ENCODE data around the gene CTNNA3. TPM values are rescaled to one million over a fixed set of nuclear protein-coding genes. Genes with fewer than 3 reads are reported as not detected.

CTNNA3 gene
- polyA plus RNA-seq, 1 experiment: 0.26 TPM

DNA sequence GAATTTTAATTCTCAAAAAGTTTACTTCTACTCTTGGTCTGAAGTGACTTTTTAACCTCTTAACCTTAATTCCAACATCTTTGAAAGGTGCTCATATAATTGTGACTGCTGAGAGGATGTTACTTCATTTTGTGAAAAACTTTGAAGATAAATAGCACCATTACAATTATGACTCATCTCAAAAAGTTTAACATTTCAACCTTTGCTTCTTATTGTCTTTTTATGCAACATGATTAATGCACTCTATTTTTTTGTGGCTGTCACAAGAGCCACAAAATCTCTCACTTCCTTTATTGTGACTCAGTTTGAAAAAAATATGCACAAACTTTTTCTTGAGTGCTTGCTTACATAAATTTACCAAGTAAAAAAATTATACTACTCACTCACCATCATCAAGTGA lies 387.1 kb downstream of the CTNNA3 start:
- TF ChIP-seq, protein P1, sequence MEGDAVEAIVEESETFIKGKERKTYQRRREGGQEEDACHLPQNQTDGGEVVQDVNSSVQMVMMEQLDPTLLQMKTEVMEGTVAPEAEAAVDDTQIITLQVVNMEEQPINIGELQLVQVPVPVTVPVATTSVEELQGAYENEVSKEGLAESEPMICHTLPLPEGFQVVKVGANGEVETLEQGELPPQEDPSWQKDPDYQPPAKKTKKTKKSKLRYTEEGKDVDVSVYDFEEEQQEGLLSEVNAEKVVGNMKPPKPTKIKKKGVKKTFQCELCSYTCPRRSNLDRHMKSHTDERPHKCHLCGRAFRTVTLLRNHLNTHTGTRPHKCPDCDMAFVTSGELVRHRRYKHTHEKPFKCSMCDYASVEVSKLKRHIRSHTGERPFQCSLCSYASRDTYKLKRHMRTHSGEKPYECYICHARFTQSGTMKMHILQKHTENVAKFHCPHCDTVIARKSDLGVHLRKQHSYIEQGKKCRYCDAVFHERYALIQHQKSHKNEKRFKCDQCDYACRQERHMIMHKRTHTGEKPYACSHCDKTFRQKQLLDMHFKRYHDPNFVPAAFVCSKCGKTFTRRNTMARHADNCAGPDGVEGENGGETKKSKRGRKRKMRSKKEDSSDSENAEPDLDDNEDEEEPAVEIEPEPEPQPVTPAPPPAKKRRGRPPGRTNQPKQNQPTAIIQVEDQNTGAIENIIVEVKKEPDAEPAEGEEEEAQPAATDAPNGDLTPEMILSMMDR (IDR thresholded peaks at IDR 0.05; ENCODE audit: low read depth, low read length): no peak
- no peak for DNase-seq (ENCODE audit: low read depth, low spot score)
- H3K27me3 ChIP-seq (ENCODE audit: control insufficient read depth, insufficient read depth, low read length): no peaks in the 10 kb centered on the region
- no peak overlapping the region for H3K4me3 ChIP-seq (ENCODE audit: low read depth, low read length)
- POLR2A ChIA-PET: no interaction called here
- H3K27ac ChIP-seq (ENCODE audit: low read depth, low read length): no peak overlapping the region
- CTCF ChIA-PET: no interaction called here
- no peaks in the 10 kb centered on the region for H3K9me3 ChIP-seq (ENCODE audit: control insufficient read depth, insufficient read depth, low read length)

DNA sequence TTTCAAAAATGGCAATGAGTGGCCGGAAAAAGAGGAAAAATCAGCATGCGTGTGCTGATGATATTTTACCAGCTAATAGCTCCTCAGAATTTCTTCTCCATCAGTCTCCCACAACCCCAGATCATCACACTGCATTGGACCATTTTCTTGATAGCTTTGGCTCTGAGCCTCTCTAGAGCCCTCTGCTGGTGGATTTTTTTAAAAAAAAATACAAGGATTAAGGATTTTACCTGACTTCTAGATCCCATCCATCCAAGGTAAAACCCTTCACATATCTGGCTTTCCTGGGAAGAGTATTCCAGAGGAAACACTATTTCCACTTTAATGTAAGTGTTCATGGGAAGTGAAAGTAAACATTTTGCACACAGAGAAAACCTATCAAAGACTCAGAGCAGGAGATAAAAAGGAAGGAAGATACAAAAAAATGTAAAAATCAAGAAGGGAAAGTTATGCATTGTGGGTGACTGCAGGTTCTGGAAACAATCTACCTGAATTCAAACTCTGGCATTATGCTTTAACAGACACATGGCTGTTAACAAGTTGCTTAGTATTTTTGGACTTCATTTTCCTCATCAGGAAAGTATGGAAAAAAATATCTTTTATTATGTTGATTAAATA lies 389.3 kb downstream of the CTNNA3 start:
- no peak for DNase-seq (ENCODE audit: low read depth, low spot score)
- no peaks in the 10 kb centered on the region for H3K27me3 ChIP-seq (ENCODE audit: control insufficient read depth, insufficient read depth, low read length)
- ChIA-PET POLR2A (no interaction called here), CTCF (interaction anchor here (0.6 to 3.0 kb wide), 19 partner anchors 10 to 474 kb away, joined by 3 to 12 read pairs (median 4); no protein-coding TSS in a partner anchor)
- H3K4me3 ChIP-seq (ENCODE audit: low read depth, low read length): no peak overlapping the region
- no peak overlapping the region for H3K27ac ChIP-seq (ENCODE audit: low read depth, low read length)
- H3K9me3 ChIP-seq (ENCODE audit: control insufficient read depth, insufficient read depth, low read length): no peaks in the 10 kb centered on the region
- TF ChIP-seq, protein P1 (IDR thresholded peaks at IDR 0.05; ENCODE audit: low read depth, low read length): peak; percentile 64

DNA sequence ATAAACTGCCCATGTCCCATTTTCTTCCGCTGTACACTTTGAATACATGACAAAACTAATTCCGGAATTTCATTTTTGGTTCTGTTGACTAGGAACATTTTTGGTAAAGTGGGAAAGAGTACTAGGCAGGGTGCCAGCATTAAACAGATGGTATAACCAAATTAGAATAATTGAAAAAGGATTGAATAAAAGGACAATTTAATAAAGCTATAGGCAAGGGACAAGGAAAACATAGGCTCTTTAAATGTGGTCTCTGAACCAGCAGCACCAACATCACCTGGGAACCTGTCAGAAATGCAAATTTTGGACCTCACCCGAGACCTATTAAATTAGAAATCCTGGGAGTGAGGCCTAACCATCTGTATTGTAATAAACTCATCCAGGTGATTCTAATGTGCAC lies 393.3 kb downstream of the CTNNA3 start:
- CTCF ChIA-PET: no interaction called here
- POLR2A ChIA-PET: no interaction called here
- Histone ChIP-seq H3K9me3 (ENCODE audit: control insufficient read depth, insufficient read depth, low read length) (no peaks in the 10 kb centered on the region), H3K4me3 (ENCODE audit: low read depth, low read length) (no peak overlapping the region), H3K27ac (ENCODE audit: low read depth, low read length) (no peak overlapping the region), H3K27me3 (ENCODE audit: control insufficient read depth, insufficient read depth, low read length) (no peaks in the 10 kb centered on the region)
- TF ChIP-seq, protein P1 (IDR thresholded peaks at IDR 0.05; ENCODE audit: low read depth, low read length): no peak
- no peak for DNase-seq (ENCODE audit: low read depth, low spot score)

DNA sequence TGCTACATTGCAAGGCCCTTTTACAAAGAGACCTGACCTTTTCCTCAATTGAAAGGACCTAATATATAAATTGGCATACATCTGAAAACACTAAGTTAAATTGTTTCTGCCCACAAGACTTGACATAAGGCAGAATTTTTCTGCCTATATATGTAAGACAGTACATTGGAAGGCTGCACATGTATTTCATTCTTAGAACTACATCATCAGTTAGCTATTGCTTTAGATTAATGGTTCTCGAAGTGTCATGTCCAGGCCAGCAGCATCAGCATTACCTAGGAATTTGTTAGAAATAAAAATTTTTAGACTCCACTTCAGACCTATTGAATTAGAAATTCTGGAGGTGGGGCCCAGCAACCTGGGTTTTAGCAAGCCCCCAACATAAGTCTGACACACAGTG lies 396.2 kb downstream of the CTNNA3 start:
- H3K4me3 ChIP-seq (ENCODE audit: low read depth, low read length): no peak overlapping the region
- no peak for DNase-seq (ENCODE audit: low read depth, low spot score)

DNA sequence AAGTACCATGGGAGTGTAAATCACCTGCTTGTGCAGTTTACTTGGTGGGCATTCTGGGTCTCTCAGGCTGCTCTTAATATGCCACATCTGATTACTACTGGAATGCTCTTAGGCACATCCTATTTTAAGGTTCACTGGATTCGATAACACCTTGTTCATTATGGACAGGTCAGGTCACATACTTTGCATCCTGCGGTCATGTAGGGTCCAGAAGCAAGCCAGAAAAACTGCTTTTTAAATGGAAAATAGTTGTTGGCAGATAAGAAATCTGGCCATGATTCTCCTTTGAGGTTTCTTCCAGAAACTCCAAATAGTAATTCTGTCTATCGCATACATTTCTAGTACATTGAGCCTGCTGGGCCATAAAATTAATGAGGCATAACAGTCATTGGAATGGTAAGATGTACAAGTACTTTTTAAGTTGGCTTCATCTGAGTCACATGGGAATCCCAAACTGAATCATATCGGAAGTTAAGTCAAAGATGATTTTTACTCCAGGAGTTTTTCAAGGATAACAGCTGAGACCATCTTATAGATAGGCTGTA lies 398.3 kb downstream of the CTNNA3 start:
- TF ChIP-seq, protein P1 (IDR thresholded peaks at IDR 0.05; ENCODE audit: low read depth, low read length): no peak
- Histone ChIP-seq H3K27me3 (ENCODE audit: control insufficient read depth, insufficient read depth, low read length) (no peaks in the 10 kb centered on the region), H3K27ac (ENCODE audit: low read depth, low read length) (no peak overlapping the region), H3K9me3 (ENCODE audit: control insufficient read depth, insufficient read depth, low read length) (no peaks in the 10 kb centered on the region), H3K4me3 (ENCODE audit: low read depth, low read length) (no peak overlapping the region)
- DNase-seq (ENCODE audit: low read depth, low spot score): no peak
- ChIA-PET POLR2A (no interaction called here), CTCF (no interaction called here)

More for the DNA sequence above, 396.2 kb downstream of the CTNNA3 start:
- TF ChIP-seq, protein P1 (IDR thresholded peaks at IDR 0.05; ENCODE audit: low read depth, low read length): no peak
- no peak overlapping the region for H3K27ac ChIP-seq (ENCODE audit: low read depth, low read length)
- no peaks in the 10 kb centered on the region for H3K27me3 ChIP-seq (ENCODE audit: control insufficient read depth, insufficient read depth, low read length)
- no peaks in the 10 kb centered on the region for H3K9me3 ChIP-seq (ENCODE audit: control insufficient read depth, insufficient read depth, low read length)
- ChIA-PET CTCF (no interaction called here), POLR2A (no interaction called here)
